Upper lobe of right lung (tissue), 1 donor: ENCODE data around the gene PAGR1. TPM values are rescaled to one million over a fixed set of nuclear protein-coding genes. Genes with fewer than 3 reads are reported as not detected.

Experiments
- ATAC-seq: fragments of 200-7000 bp; cut with Tn5 transposase; one replicate; pipeline ENCODE4 v1.9.1; 2020; ENCODE audit warnings: mild to moderate bottlenecking, moderate library complexity
- DNase-seq: peaks from one replicate; pipeline ENCODE4 v3.0.0-alpha.2; 2020
- H3K27ac ChIP-seq: fragments of 200-600 bp; one replicate; pipeline ENCODE4 v1.8.0; 2022
- H3K27me3 ChIP-seq: fragments of 200-600 bp; one replicate; pipeline ENCODE4 v1.8.0; 2022; ENCODE audit warnings: mild to moderate bottlenecking
- H3K36me3 ChIP-seq: fragments of 200-600 bp; one replicate; pipeline ENCODE4 v1.8.0; 2022
- H3K4me1 ChIP-seq: fragments of 200-600 bp; one replicate; pipeline ENCODE4 v1.8.0; 2022
- H3K4me3 ChIP-seq: fragments of 200-600 bp; one replicate; pipeline ENCODE4 v1.8.0; 2022; ENCODE audit warnings: mild to moderate bottlenecking
- H3K9me3 ChIP-seq: fragments of 200-600 bp; one replicate; pipeline ENCODE4 v1.8.0; 2022
- CTCF ChIP-seq: fragments of 200-600 bp; IDR thresholded peaks from one replicate; pipeline ENCODE4 v1.8.0; 2022; ENCODE audit warnings: antibody characterized with exemption
- intact Hi-C: fragments of 100-400 bp; cut with DNase I; formaldehyde crosslinking; loops from one replicate; pipeline ENCODE4 v1.11.0; 2022
- total RNA-seq: library from RNA; stranded (reverse); fragmentation: NEBNext Ultra II Directional; extraction: Animal tissue kit (Norgen Biotek cat#: 25700); gene quantifications from one replicate; pipeline ENCODE4 v1.2.1, GENCODE V29; 2021
- donor health status: DM: no; HTN: yes; CAD: no; lungs with severe emphysema.

PAGR1 gene
- total RNA-seq, 1 donor from 2014 or later = 15.2 TPM

- H3K36me3 ChIP-seq = peaks cover 92% of the 10 kb centered on the region
- DNase-seq (no peak), ATAC-seq (no peak)
- H3K27ac ChIP-seq = no peak overlapping the region
- no peak for TF ChIP-seq CTCF
- intact Hi-C loops = no loop called here
- peaks cover 2% of the 10 kb centered on the region for H3K4me1 ChIP-seq
- H3K4me3 ChIP-seq = no peak overlapping the region
- no peaks in the 10 kb centered on the region for H3K27me3 ChIP-seq
- H3K9me3 ChIP-seq = no peaks in the 10 kb centered on the region
Observed at GRCh38 chr16:29834079-29834478, 18.1 kb downstream of the PAGR1 start.

GRCh38 chr16:29835926-29836325, 20.0 kb downstream of the PAGR1 start:
- H3K4me3 ChIP-seq = no peak overlapping the region
- ATAC-seq (no peak), DNase-seq (no peak)
- H3K4me1 ChIP-seq = no peaks in the 10 kb centered on the region
- no peak overlapping the region for H3K27ac ChIP-seq
- intact Hi-C loops = no loop called here
- no peaks in the 10 kb centered on the region for H3K9me3 ChIP-seq
- H3K36me3 ChIP-seq = peaks cover 100% of the 10 kb centered on the region
- no peak for TF ChIP-seq CTCF
- H3K27me3 ChIP-seq = no peaks in the 10 kb centered on the region

- H3K36me3 ChIP-seq = peaks cover 100% of the 10 kb centered on the region
- ATAC-seq (no peak), DNase-seq (no peak)
- no peaks in the 10 kb centered on the region for H3K4me1 ChIP-seq
- no peak overlapping the region for H3K27ac ChIP-seq
- no peak for TF ChIP-seq CTCF
- no peaks in the 10 kb centered on the region for H3K9me3 ChIP-seq
- intact Hi-C loops = no loop called here
- no peak overlapping the region for H3K4me3 ChIP-seq
- H3K27me3 ChIP-seq = no peaks in the 10 kb centered on the region
Observed at GRCh38 chr16:29836623-29837022, 20.7 kb downstream of the PAGR1 start.

DNA sequence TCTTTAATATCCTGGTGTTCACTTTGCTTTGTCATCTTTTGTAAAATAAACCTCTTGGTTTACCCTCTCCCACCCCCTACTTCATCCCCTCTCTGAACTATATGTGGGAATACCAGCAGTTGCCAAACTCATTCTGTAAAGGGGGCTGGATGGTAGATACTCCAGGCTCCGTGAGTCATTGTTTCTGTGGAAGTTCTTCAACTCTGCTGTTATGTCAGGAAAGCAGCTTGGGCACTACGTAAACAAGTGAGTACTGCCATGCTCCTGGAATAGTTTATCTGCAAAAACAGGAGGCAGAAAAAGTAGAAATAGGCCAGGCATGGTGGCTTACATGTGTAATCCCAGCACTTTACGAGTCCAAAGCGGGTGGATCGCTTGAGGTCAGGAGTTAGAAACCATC, 21.9 kb downstream of the PAGR1 start:
- TF ChIP-seq CTCF = no peak
- no peak overlapping the region for H3K27ac ChIP-seq
- no peaks in the 10 kb centered on the region for H3K4me1 ChIP-seq
- ATAC-seq = no peak
- H3K4me3 ChIP-seq = no peak overlapping the region
- no peak for DNase-seq
- peaks cover 100% of the 10 kb centered on the region for H3K36me3 ChIP-seq
- intact Hi-C loops = no loop called here
- no peaks in the 10 kb centered on the region for H3K27me3 ChIP-seq
- no peaks in the 10 kb centered on the region for H3K9me3 ChIP-seq

- ATAC-seq (no peak), DNase-seq (no peak)
- H3K27ac ChIP-seq = no peak overlapping the region
- H3K36me3 ChIP-seq = peaks cover 97% of the 10 kb centered on the region
- H3K4me3 ChIP-seq = no peak overlapping the region
- H3K4me1 ChIP-seq = no peaks in the 10 kb centered on the region
- intact Hi-C loops = no loop called here
- H3K27me3 ChIP-seq = no peaks in the 10 kb centered on the region
- no peak for TF ChIP-seq CTCF
- no peaks in the 10 kb centered on the region for H3K9me3 ChIP-seq
Observed at GRCh38 chr16:29839822-29840221, 23.9 kb downstream of the PAGR1 start.

GRCh38 chr16:29840240-29840639, 24.3 kb downstream of the PAGR1 start:
- no peak for ATAC-seq
- H3K27ac ChIP-seq = no peak overlapping the region
- DNase-seq = no peak
- H3K4me3 ChIP-seq = no peak overlapping the region
- TF ChIP-seq CTCF = no peak
- H3K36me3 ChIP-seq = peaks cover 97% of the 10 kb centered on the region
- no peaks in the 10 kb centered on the region for H3K27me3 ChIP-seq
- H3K4me1 ChIP-seq = no peaks in the 10 kb centered on the region
- H3K9me3 ChIP-seq = no peaks in the 10 kb centered on the region
- intact Hi-C loops = no loop called here
